Heart left ventricle (tissue), 13 donors: ENCODE measurements around the gene CASQ1.

Source experiments
- CTCF ChIP-seq, 12 donors: fragments of 200-600 bp; sonication (generic) in 4 of 12; IDR thresholded peaks; one replicate each; pipeline versions ENCODE4 v1.5.0 to v1.8.0; 2018 to 2022; ENCODE audit warnings: antibody characterized with exemption in 12 of 12, mild to moderate bottlenecking in 5 of 12
- POLR2A ChIP-seq, 2 donors: fragments of 450-650 bp; IDR thresholded peaks; one replicate each; pipeline ENCODE4 v1.6.1; 2017; ENCODE audit warnings: antibody characterized with exemption in 2 of 2, mild to moderate bottlenecking in 2 of 2, moderate library complexity in 2 of 2
- donor health status: ischemic (EF 13 %, LVEDD 7.1; RV severe dilation, severe dysfunction).
- donor health status: DM: no; HTN: yes; CAD: no.
- donor health status: DM: no; HTN: no; CAD: no.
- donor health status: ischemic (EF 25% LVEDD 6.9; RV normal size, moderate dysfunction).
- donor health status: ischemic (EF 25% LVEDD 5.7; RV mildly dilated, moderate dysfunction).
- donor health status: ischemic (EF 35%, LVEDD 5.7; RV mildly dilated, moderate dysfunction).
- donor health status: nonischemic (EF 11% LVEDD 7.7; RV severe dilation, severe dysfunction).
- donor health status: DM: yes; HTN: yes; CAD: no.
- donor health status: PGD.
- donor health status: ischemic (EF 29% LVEDD 5.4; RV normal size, mild dysfunction).
- donor health status: nonischemic (EF 23%, LVEDD 6.1; RV moderate dilation, normal function).

DNA sequence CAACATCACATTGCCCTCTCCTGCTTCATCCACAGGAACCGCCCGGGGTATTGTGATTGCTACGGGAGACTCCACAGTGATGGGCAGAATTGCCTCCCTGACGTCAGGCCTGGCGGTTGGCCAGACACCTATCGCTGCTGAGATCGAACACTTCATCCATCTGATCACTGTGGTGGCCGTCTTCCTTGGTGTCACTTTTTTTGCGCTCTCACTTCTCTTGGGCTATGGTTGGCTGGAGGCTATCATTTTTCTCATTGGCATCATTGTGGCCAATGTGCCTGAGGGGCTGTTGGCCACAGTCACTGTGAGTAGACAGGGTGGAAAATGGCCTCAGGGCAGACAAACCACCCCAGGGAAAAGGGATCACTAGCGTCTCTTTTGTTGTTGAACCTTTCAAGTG is 26.3 kb upstream of the CASQ1 start:
- TF ChIP-seq CTCF (IDR thresholded peaks at IDR 0.05), result no peak
- no peak for TF ChIP-seq POLR2A (IDR thresholded peaks at IDR 0.05)
